ENCODE measurements around the gene ZNF724. TPM values are rescaled to one million over a fixed set of nuclear protein-coding genes. Genes with fewer than 3 reads are reported as not detected.

The ZNF724 gene
- total and polyA plus RNA-seq, 12 donors, result 0.10 to 2.2 (median 1.5) TPM

DNA sequence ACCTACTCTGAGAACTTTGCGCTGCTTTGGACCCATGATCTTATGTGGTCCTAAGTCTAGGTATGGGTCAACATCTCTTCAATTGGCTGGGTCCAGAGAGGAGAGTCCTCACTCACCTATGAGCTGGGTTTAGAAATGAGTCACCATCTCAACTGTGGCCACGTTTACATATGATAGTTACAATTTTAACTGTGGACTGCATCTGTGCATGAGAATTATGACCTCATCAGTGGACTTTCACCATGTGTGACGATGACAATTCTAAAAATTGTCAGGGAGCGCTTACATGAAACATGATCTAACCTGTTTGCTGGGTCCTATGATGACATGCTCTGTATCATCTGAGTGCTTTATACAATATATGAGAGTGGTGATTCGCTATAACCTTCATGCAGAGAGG lies 12.7 kb upstream of the ZNF724 start:
- Histone ChIP-seq H3K27ac (no peak overlapping the region), H3K4me1 (no peaks in the 10 kb centered on the region), H3K9me3 (no peaks in the 10 kb centered on the region), H3K36me3 (peaks cover 0 to 65% (median 7%) of the 10 kb centered on the region in 9 donors), H3K27me3 (no peaks in the 10 kb centered on the region), H3K4me3 (no peak overlapping the region)
- DNase-seq (no peak), ATAC-seq (no peak)
- TF ChIP-seq, protein P1, sequence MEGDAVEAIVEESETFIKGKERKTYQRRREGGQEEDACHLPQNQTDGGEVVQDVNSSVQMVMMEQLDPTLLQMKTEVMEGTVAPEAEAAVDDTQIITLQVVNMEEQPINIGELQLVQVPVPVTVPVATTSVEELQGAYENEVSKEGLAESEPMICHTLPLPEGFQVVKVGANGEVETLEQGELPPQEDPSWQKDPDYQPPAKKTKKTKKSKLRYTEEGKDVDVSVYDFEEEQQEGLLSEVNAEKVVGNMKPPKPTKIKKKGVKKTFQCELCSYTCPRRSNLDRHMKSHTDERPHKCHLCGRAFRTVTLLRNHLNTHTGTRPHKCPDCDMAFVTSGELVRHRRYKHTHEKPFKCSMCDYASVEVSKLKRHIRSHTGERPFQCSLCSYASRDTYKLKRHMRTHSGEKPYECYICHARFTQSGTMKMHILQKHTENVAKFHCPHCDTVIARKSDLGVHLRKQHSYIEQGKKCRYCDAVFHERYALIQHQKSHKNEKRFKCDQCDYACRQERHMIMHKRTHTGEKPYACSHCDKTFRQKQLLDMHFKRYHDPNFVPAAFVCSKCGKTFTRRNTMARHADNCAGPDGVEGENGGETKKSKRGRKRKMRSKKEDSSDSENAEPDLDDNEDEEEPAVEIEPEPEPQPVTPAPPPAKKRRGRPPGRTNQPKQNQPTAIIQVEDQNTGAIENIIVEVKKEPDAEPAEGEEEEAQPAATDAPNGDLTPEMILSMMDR (IDR thresholded peaks at IDR 0.05), result no peak
- 91 to 95% methylated on average over 5 of the region's 5 CpGs for WGBS, 2 donors
- intact Hi-C loops (cut with DNase I), result no loop called here

GRCh38 chr19:23261496-23262020 lies 11.4 kb upstream of the ZNF724 start:
- WGBS, 2 donors, result 90 to 93% methylated on average over 3 of the region's 3 CpGs
- TF ChIP-seq, protein P1 (IDR thresholded peaks at IDR 0.05), result no peak
- H3K36me3 ChIP-seq, result peaks cover 0 to 52% (median 7%) of the 10 kb centered on the region in 9 donors

DNA sequence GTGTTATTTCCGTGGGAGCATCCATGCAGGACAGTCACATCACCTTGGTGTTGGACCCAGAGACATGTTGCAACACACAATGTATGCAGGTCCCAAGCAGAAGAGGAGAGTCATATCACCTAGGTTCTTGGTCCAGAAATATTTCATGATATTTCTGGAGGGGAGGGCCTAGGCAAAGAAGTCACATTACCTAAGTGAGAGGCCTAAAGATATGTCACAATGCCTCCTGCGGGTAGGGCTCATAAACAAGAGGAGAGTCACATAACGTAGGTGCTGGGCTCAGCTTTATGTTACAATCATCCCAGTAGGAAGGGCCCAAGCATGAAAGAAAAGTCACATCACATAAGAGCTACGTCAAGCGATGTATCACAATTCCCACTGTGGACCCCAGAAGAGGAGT lies 10.8 kb upstream of the ZNF724 start:
- Histone ChIP-seq H3K4me3 (no peak overlapping the region), H3K27ac (no peak overlapping the region), H3K36me3 (peaks cover 0 to 47% (median 7%) of the 10 kb centered on the region in 9 donors), H3K4me1 (no peaks in the 10 kb centered on the region), H3K27me3 (no peaks in the 10 kb centered on the region), H3K9me3 (no peaks in the 10 kb centered on the region)
- no peak for DNase-seq
- 84 to 85% methylated on average over 5 of the region's 5 CpGs for WGBS, 2 donors
- TF ChIP-seq, protein P1 (IDR thresholded peaks at IDR 0.05), result no peak
- intact Hi-C loops (cut with DNase I), result no loop called here
- no peak for ATAC-seq

More at GRCh38 chr19:23261496-23262020, 11.4 kb upstream of the ZNF724 start:
- Histone ChIP-seq H3K27me3 (no peaks in the 10 kb centered on the region), H3K4me1 (no peaks in the 10 kb centered on the region), H3K27ac (no peak overlapping the region), H3K9me3 (no peaks in the 10 kb centered on the region), H3K4me3 (no peak overlapping the region)
- intact Hi-C loops (cut with DNase I), result no loop called here
- DNase-seq (no peak), ATAC-seq (no peak)

GRCh38 chr19:23259961-23260360 lies 9.8 kb upstream of the ZNF724 start:
- no peak overlapping the region for H3K4me3 ChIP-seq
- H3K36me3 ChIP-seq, result peaks cover 0 to 47% (median 7%) of the 10 kb centered on the region in 9 donors
- ATAC-seq (no peak), DNase-seq (no peak)
- WGBS, 2 donors, result 87 to 93% methylated on average over 2 of the region's 2 CpGs
- H3K4me1 ChIP-seq, result no peaks in the 10 kb centered on the region
- intact Hi-C loops (cut with DNase I), result loop anchor here in 1 of 10 donors (10.0 kb wide), 1 partner anchor 145 kb away; the partner anchor contains the start of gene ZNF730
- no peaks in the 10 kb centered on the region for H3K27me3 ChIP-seq
- TF ChIP-seq, protein P1 (IDR thresholded peaks at IDR 0.05), result no peak
- H3K9me3 ChIP-seq, result no peaks in the 10 kb centered on the region
- no peak overlapping the region for H3K27ac ChIP-seq

All from heart right ventricle (tissue), 16 donors.